COLO829 (cell line): ENCODE data around the gene PRKAG2.
"Not testable (repeated sequence)": the region's sequence is repeated elsewhere in the genome, so short reads cannot be mapped to it uniquely, and the experiment has no call there.

Source experiments
- DNase-seq: peaks from one replicate; pipeline ENCODE4 v3.0.0; 2012; ENCODE audit warnings: low spot score

Gene PRKAG2

GRCh38 chr7:151876899-151877777, at the start of gene PRKAG2:
Gene PRKAG2, minus strand, starts transcription at chr7:151877115. Its CDS starts 495 bp downstream, at chr7:151876620.
- no peak for DNase-seq

GRCh38 chr7:151926336-151926712, 49.4 kb upstream of the PRKAG2 start:
- no peak for DNase-seq

GRCh38 chr7:151925446-151926335, 48.8 kb upstream of the PRKAG2 start:
- no peak for DNase-seq

GRCh38 chr7:151924508-151924907, 47.6 kb upstream of the PRKAG2 start:
- DNase-seq, result no peak

GRCh38 chr7:151924001-151924400, 47.1 kb upstream of the PRKAG2 start:
- no peak for DNase-seq

GRCh38 chr7:151923097-151923876, 46.4 kb upstream of the PRKAG2 start:
- no peak for DNase-seq

GRCh38 chr7:151921451-151921850, 44.5 kb upstream of the PRKAG2 start:
- no peak for DNase-seq

GRCh38 chr7:151920488-151920887, 43.6 kb upstream of the PRKAG2 start:
- no peak for DNase-seq

GRCh38 chr7:151919595-151919994, 42.7 kb upstream of the PRKAG2 start:
- no peak for DNase-seq

- no peak for DNase-seq
These were observed 41.6 kb upstream of the PRKAG2 start for GRCh38 chr7:151918510-151918843.

GRCh38 chr7:151917791-151918509, 41.0 kb upstream of the PRKAG2 start:
- DNase-seq, result no peak

- no peak for DNase-seq
These were observed 37.1 kb upstream of the PRKAG2 start for GRCh38 chr7:151914051-151914450.

- not testable (repeated sequence) for DNase-seq
These were observed 33.7 kb upstream of the PRKAG2 start for GRCh38 chr7:151910655-151911054.

- DNase-seq, result not testable (repeated sequence)
These were observed 30.2 kb upstream of the PRKAG2 start for GRCh38 chr7:151907115-151907514.

- DNase-seq, result no peak
These were observed 28.9 kb upstream of the PRKAG2 start for GRCh38 chr7:151905766-151906165.

- DNase-seq, result no peak
These were observed 28.4 kb upstream of the PRKAG2 start for GRCh38 chr7:151905353-151905752.

- DNase-seq, result no peak
These were observed 27.4 kb upstream of the PRKAG2 start for GRCh38 chr7:151904270-151904669.

- no peak for DNase-seq
These were observed 26.5 kb upstream of the PRKAG2 start for GRCh38 chr7:151903249-151904032.

- DNase-seq, result no peak
These were observed 25.4 kb upstream of the PRKAG2 start for GRCh38 chr7:151902311-151902710.

GRCh38 chr7:151901828-151902227, 24.9 kb upstream of the PRKAG2 start:
- no peak for DNase-seq
